ENCODE measurements around the gene ZNF609.
"Not testable (repeated sequence)": the region's sequence is repeated elsewhere in the genome, so short reads cannot be mapped to it uniquely, and the experiment has no call there.

Gene ZNF609

GRCh38 chr15:64597477-64597822 lies 137.1 kb downstream of the ZNF609 start:
- no peak overlapping the region for H3K4me3 ChIP-seq (ENCODE audit: low read depth, low read length)
- TF ChIP-seq, protein P1, sequence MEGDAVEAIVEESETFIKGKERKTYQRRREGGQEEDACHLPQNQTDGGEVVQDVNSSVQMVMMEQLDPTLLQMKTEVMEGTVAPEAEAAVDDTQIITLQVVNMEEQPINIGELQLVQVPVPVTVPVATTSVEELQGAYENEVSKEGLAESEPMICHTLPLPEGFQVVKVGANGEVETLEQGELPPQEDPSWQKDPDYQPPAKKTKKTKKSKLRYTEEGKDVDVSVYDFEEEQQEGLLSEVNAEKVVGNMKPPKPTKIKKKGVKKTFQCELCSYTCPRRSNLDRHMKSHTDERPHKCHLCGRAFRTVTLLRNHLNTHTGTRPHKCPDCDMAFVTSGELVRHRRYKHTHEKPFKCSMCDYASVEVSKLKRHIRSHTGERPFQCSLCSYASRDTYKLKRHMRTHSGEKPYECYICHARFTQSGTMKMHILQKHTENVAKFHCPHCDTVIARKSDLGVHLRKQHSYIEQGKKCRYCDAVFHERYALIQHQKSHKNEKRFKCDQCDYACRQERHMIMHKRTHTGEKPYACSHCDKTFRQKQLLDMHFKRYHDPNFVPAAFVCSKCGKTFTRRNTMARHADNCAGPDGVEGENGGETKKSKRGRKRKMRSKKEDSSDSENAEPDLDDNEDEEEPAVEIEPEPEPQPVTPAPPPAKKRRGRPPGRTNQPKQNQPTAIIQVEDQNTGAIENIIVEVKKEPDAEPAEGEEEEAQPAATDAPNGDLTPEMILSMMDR (IDR thresholded peaks at IDR 0.05; ENCODE audit: control insufficient read depth, extremely low read depth, insufficient read depth), result no peak
- no peak for DNase-seq (ENCODE audit: low read depth)

- no peak for DNase-seq (ENCODE audit: low read depth)
- no peak overlapping the region for H3K4me3 ChIP-seq (ENCODE audit: low read depth, low read length)
- TF ChIP-seq, protein P1 (IDR thresholded peaks at IDR 0.05; ENCODE audit: control insufficient read depth, extremely low read depth, insufficient read depth), result no peak
Observed at GRCh38 chr15:64599226-64599625, 138.8 kb downstream of the ZNF609 start.

DNA sequence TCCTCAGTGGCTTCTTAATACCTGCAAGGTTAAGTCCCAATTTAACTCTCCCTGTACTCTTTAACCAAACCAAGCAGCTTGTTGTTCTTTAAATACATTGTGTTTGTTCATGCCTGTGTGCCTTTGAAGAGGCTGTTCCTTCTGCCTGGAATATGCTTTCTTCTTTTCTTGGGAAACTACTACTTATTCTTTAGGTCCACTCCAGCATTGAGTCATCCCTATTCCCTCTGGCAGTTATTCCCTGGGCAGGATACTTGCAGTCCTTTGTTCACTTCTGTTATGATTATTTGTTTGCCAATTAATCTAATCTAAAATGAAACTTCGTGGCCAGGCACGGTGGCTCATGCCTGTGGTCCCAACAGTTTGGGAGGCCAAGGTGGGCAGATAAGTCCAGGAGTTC lies 139.3 kb downstream of the ZNF609 start:
- TF ChIP-seq, protein P1 (IDR thresholded peaks at IDR 0.05; ENCODE audit: control insufficient read depth, extremely low read depth, insufficient read depth), result no peak
- DNase-seq (ENCODE audit: low read depth), result no peak
- H3K4me3 ChIP-seq (ENCODE audit: low read depth, low read length), result no peak overlapping the region

DNA sequence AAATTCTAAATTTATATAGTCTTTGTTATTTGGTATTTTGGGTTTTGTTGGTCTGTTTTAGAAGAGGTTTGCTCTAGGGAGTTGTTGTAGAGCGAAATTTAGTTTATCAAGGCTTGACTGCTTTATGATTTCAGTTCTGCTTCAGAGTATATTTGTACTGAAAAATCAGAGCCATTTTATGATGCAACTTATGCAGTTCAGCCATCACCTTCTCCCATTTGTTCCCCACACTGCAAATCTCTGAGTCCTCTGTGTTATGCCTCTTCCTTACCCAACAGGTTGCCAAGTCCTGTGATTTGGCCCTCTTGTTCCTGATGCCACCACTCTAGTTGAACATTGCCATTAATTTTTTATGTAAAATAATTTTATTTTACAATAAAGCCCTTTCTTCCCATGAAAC lies 140.4 kb downstream of the ZNF609 start:
- TF ChIP-seq, protein P1 (IDR thresholded peaks at IDR 0.05; ENCODE audit: control insufficient read depth, extremely low read depth, insufficient read depth), result no peak
- no peak for DNase-seq (ENCODE audit: low read depth)
- no peak overlapping the region for H3K4me3 ChIP-seq (ENCODE audit: low read depth, low read length)

DNA sequence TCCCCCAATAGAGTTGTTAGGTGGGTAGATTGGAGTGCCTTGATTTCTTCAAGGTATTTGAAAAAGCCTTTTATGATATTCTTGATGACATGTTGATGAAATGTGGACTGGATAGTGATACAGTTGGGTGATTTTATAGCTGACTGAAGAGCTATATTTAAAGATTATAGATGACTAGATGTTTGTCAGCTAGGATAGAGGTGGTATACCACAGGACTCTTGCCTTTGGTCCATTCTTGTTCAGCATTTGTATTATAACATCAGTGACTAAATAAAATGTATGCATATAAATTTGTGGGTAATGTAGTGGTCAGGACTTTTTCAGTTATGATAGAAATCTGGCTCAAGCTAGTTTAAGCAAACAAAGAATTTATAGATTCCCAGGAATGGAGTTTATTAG lies 143.9 kb downstream of the ZNF609 start:
- no peak overlapping the region for H3K4me3 ChIP-seq (ENCODE audit: low read depth, low read length)
- TF ChIP-seq, protein P1 (IDR thresholded peaks at IDR 0.05; ENCODE audit: control insufficient read depth, extremely low read depth, insufficient read depth), result no peak
- DNase-seq (ENCODE audit: low read depth), result no peak

GRCh38 chr15:64607416-64607815 lies 147.0 kb downstream of the ZNF609 start:
- not testable (repeated sequence) for H3K4me3 ChIP-seq (ENCODE audit: low read depth, low read length); DNase-seq (ENCODE audit: low read depth)

- no peak for DNase-seq (ENCODE audit: low read depth)
- TF ChIP-seq, protein P1 (IDR thresholded peaks at IDR 0.05; ENCODE audit: control insufficient read depth, extremely low read depth, insufficient read depth), result no peak
- H3K4me3 ChIP-seq (ENCODE audit: low read depth, low read length), result no peak overlapping the region
Observed at GRCh38 chr15:64610257-64610919, 150.0 kb downstream of the ZNF609 start.
